Common myeloid progenitor, CD34-positive (primary cell): ENCODE data around the gene MEX3A.
A peak's percentile ranks its signal among the peaks of the same experiment; 100 is the strongest.

ENCODE experiments used
- CTCF ChIA-PET: fragments of 350-600 bp; sonication (Branson Sonifier 250); formaldehyde crosslinking; loops from one replicate; lab custom pipeline; 2021; ENCODE audit warnings: antibody characterized with exemption; lab: Charles Lee
- POLR2A ChIA-PET: fragments of 350-600 bp; sonication (Branson Sonifier 250); formaldehyde crosslinking; loops from one replicate; lab custom pipeline; 2021; ENCODE audit warnings: antibody characterized with exemption; lab: Charles Lee
- DNase-seq, 3 donors: peaks; one replicate each; pipeline versions ENCODE4 v3.0.0 to v3.0.0-alpha.2; 2013
- H3K27ac ChIP-seq, 2 experiments: 1 replicate in 1 of 2; 2 replicates in 1 of 2; pipeline ENCODE4 v1.7.0; 2013; ENCODE audit warnings: inconsistent platforms in 2 of 2, low read length in 2 of 2, mild to moderate bottlenecking in 2 of 2, low read depth in 1 of 2, moderate library complexity in 1 of 2; ENCODE audit not compliant: severe bottlenecking in 2 of 2, insufficient read depth in 1 of 2, poor library complexity in 1 of 2
- H3K27me3 ChIP-seq, 5 experiments: replicated peaks in 2 of 5; 1 replicate in 3 of 5; 2 replicates in 2 of 5; pipeline versions ENCODE4 v1.6.1 to v1.7.0; 2013; ENCODE audit warnings: low read length in 4 of 5, mild to moderate bottlenecking in 2 of 5, moderate library complexity in 2 of 5, inconsistent platforms in 1 of 5; ENCODE audit not compliant: insufficient read depth in 5 of 5, control insufficient read depth in 4 of 5
- H3K36me3 ChIP-seq, 4 experiments: 1 replicate in 2 of 4; 2 replicates in 2 of 4; pipeline versions ENCODE4 v1.6.1 to v1.7.0; 2013; ENCODE audit warnings: low read length in 3 of 4, control low read depth in 1 of 4, mild to moderate bottlenecking in 1 of 4; ENCODE audit not compliant: control insufficient read depth in 4 of 4, insufficient read depth in 4 of 4
- H3K4me1 ChIP-seq, 4 experiments: 1 replicate in 3 of 4; 2 replicates in 1 of 4; pipeline versions ENCODE4 v1.6.1 to v1.7.1; 2013; ENCODE audit warnings: low read length in 3 of 4, mild to moderate bottlenecking in 3 of 4, control low read depth in 1 of 4, inconsistent platforms in 1 of 4, moderate library complexity in 1 of 4; ENCODE audit not compliant: control insufficient read depth in 4 of 4, insufficient read depth in 4 of 4; ENCODE audit errors: control extremely low read depth in 1 of 4
- H3K4me3 ChIP-seq, 7 experiments: 1 replicate in 4 of 7; 2 replicates in 3 of 7; pipeline versions ENCODE4 v1.5.1 to v1.7.0; 2013; ENCODE audit warnings: mild to moderate bottlenecking in 7 of 7, low read length in 6 of 7, moderate library complexity in 6 of 7, inconsistent platforms in 2 of 7, low read depth in 2 of 7, control low read depth in 1 of 7; ENCODE audit not compliant: insufficient read depth in 4 of 7, control insufficient read depth in 1 of 7; ENCODE audit errors: extremely low read depth in 1 of 7
- H3K9me3 ChIP-seq, 5 experiments: 1 replicate in 4 of 5; 2 replicates in 1 of 5; pipeline versions ENCODE4 v1.6.1 to v1.7.1; 2013; ENCODE audit warnings: low read length in 4 of 5, mild to moderate bottlenecking in 2 of 5, inconsistent platforms in 1 of 5, low read depth in 1 of 5, moderate library complexity in 1 of 5; ENCODE audit not compliant: control insufficient read depth in 4 of 5, insufficient read depth in 2 of 5; ENCODE audit errors: control extremely low read depth in 1 of 5
- WGBS: methylation state at CpG from one replicate; pipeline ENCODE4 v1.1.5; 2013; ENCODE audit not compliant: insufficient coverage; 5-methylcytosine and 5-hydroxymethylcytosine counted together

Gene MEX3A

GRCh38 chr1:156103521-156103947, 21.3 kb upstream of the MEX3A start:
- ChIA-PET POLR2A (interaction anchor here (1.3 to 3.5 kb wide), 2 partner anchors 11 to 24 kb away, joined by 5 to 27 read pairs; partner anchors contain the start of gene LMNA), CTCF (interaction anchor here (0.9 to 29.6 kb wide), 3 partner anchors 9 to 219 kb away, joined by 3 to 1191 read pairs (median 107); partner anchors contain the start of gene LMNA)
- Histone ChIP-seq H3K27ac (peak overlapping the region; percentile 40 to 92), H3K27me3 (peaks cover 0 to 16% (median 10%) of the 10 kb centered on the region in 5 experiments), H3K9me3 (no peaks in the 10 kb centered on the region), H3K36me3 (no peaks in the 10 kb centered on the region), H3K4me1 (peaks cover 7 to 55% (median 51%) of the 10 kb centered on the region in 4 experiments), H3K4me3 (peak overlapping the region in 3 of 7 experiments; percentile 20 to 64 (median 47))
- 62% methylated on average over 7 of the region's 9 CpGs for WGBS
- DNase-seq, result peak in 2 of 3 donors; percentile 78 to 83

- Histone ChIP-seq H3K36me3 (no peaks in the 10 kb centered on the region), H3K27me3 (peaks cover 0 to 16% (median 10%) of the 10 kb centered on the region in 5 experiments), H3K4me3 (peak overlapping the region in 3 of 7 experiments; percentile 14 to 64 (median 28)), H3K27ac (peak overlapping the region in 1 of 2 experiments; percentile 92), H3K4me1 (peaks cover 7 to 57% (median 53%) of the 10 kb centered on the region in 4 experiments), H3K9me3 (no peaks in the 10 kb centered on the region)
- ChIA-PET CTCF (interaction anchor here (0.8 to 29.6 kb wide), 4 partner anchors 8 to 220 kb away, joined by 3 to 1191 read pairs (median 55); partner anchors contain the start of gene LMNA), POLR2A (interaction anchor here (0.7 to 3.5 kb wide), 3 partner anchors 12 to 62 kb away, joined by 3 to 27 read pairs (median 5); partner anchors contain the start of gene LMNA)
- 87% methylated on average over 12 of the region's 16 CpGs for WGBS
- no peak for DNase-seq
These were observed 20.6 kb upstream of the MEX3A start for GRCh38 chr1:156102633-156103511.

GRCh38 chr1:156101880-156102279, 19.6 kb upstream of the MEX3A start:
- no peak overlapping the region for H3K27ac ChIP-seq

GRCh38 chr1:156100205-156100995, 18.1 kb upstream of the MEX3A start:
- ChIA-PET CTCF (interaction anchor here (0.7 to 29.6 kb wide), 5 partner anchors 5 to 217 kb away, joined by 3 to 1191 read pairs (median 107); partner anchors contain the start of gene LMNA), POLR2A (interaction anchor here (2.1 kb wide), 1 partner anchor 26 kb away, joined by 7 read pairs; no protein-coding TSS in a partner anchor)
- no peak overlapping the region for H3K4me3 ChIP-seq
- H3K27ac ChIP-seq, result no peak overlapping the region
- WGBS, result 94% methylated on average over 4 of the region's 4 CpGs
- no peaks in the 10 kb centered on the region for H3K36me3 ChIP-seq
- H3K9me3 ChIP-seq, result no peaks in the 10 kb centered on the region
- H3K4me1 ChIP-seq, result peaks cover 2 to 63% (median 56%) of the 10 kb centered on the region in 4 experiments
- peaks cover 0 to 16% (median 10%) of the 10 kb centered on the region in 5 experiments for H3K27me3 ChIP-seq
- DNase-seq, result no peak

More at GRCh38 chr1:156101880-156102279, 19.6 kb upstream of the MEX3A start:
- DNase-seq, result no peak
- CTCF ChIA-PET, result interaction anchor here (0.8 to 29.6 kb wide), 3 partner anchors 7 to 123 kb away, joined by 3 to 1191 read pairs (median 107); partner anchors contain the start of gene LMNA
- no peaks in the 10 kb centered on the region for H3K36me3 ChIP-seq
- H3K9me3 ChIP-seq, result no peaks in the 10 kb centered on the region
- H3K4me1 ChIP-seq, result peaks cover 6 to 62% (median 57%) of the 10 kb centered on the region in 4 experiments
- 91% methylated on average over 4 of the region's 6 CpGs for WGBS
- POLR2A ChIA-PET, result interaction anchor here (0.6 to 0.7 kb wide), 2 partner anchors 41 to 63 kb away, joined by 3 read pairs; no protein-coding TSS in a partner anchor
- no peak overlapping the region for H3K4me3 ChIP-seq
- peaks cover 0 to 14% (median 10%) of the 10 kb centered on the region in 5 experiments for H3K27me3 ChIP-seq

GRCh38 chr1:156099282-156099681, 17.0 kb upstream of the MEX3A start:
- peaks cover 0 to 51% (median 45%) of the 10 kb centered on the region in 4 experiments for H3K4me1 ChIP-seq
- ChIA-PET CTCF (interaction anchor here (0.9 to 29.6 kb wide), 4 partner anchors 6 to 218 kb away, joined by 3 to 1191 read pairs (median 58); partner anchors contain the start of gene LMNA), POLR2A (interaction anchor here (1.1 to 3.0 kb wide), 3 partner anchors 15 to 30 kb away, joined by 3 to 18 read pairs (median 7); partner anchors contain the start of gene LMNA)
- no peak overlapping the region for H3K4me3 ChIP-seq
- H3K36me3 ChIP-seq, result no peaks in the 10 kb centered on the region
- H3K27me3 ChIP-seq, result peaks cover 0 to 17% (median 10%) of the 10 kb centered on the region in 5 experiments
- no peak for DNase-seq
- no peak overlapping the region for H3K27ac ChIP-seq
- H3K9me3 ChIP-seq, result no peaks in the 10 kb centered on the region
- WGBS, result 88% methylated on average over 1 of the region's 3 CpGs

- H3K4me1 ChIP-seq, result peaks cover 0 to 46% (median 40%) of the 10 kb centered on the region in 4 experiments
- peaks cover 0 to 17% (median 10%) of the 10 kb centered on the region in 5 experiments for H3K27me3 ChIP-seq
- DNase-seq, result no peak
- WGBS, result 93% methylated on average over 2 of the region's 2 CpGs
- no peak overlapping the region for H3K4me3 ChIP-seq
- H3K36me3 ChIP-seq, result no peaks in the 10 kb centered on the region
- no peaks in the 10 kb centered on the region for H3K9me3 ChIP-seq
- ChIA-PET CTCF (interaction anchor here (1.4 to 29.6 kb wide), 3 partner anchors 7 to 29 kb away, joined by 8 to 1191 read pairs (median 107); partner anchors contain the start of gene LMNA), POLR2A (interaction anchor here (1.1 to 3.0 kb wide), 4 partner anchors 15 to 31 kb away, joined by 3 to 18 read pairs (median 9); partner anchors contain the start of gene LMNA)
- no peak overlapping the region for H3K27ac ChIP-seq
These were observed 16.5 kb upstream of the MEX3A start for GRCh38 chr1:156098784-156099183.
